HepG2 (cell line): ENCODE measurements around the gene SLC35F3.

Experiments used
- PHF5A ChIP-seq: IDR thresholded peaks from one replicate; pipeline ENCODE4 v1.6.1; 2018; ENCODE audit warnings: low read depth, missing genetic modification reagents; ENCODE audit not compliant: unreplicated experiment
- POLR2A ChIP-seq, 2 experiments: IDR thresholded peaks; 2 replicates each; pipeline ENCODE4 v1.6.1; 2011; ENCODE audit warnings: low read depth in 2 of 2, low read length in 2 of 2, mild to moderate bottlenecking in 1 of 2, moderate library complexity in 1 of 2; ENCODE audit not compliant: insufficient read depth in 1 of 2
- ZNF326 ChIP-seq: sonication (generic); formaldehyde crosslinking; IDR thresholded peaks from 2 replicates; pipeline ENCODE4 v1.4.0; 2020; ENCODE audit warnings: missing genetic modification reagents, borderline replicate concordance
- TF ChIP-seq, protein P1 (sequence below), 2 experiments: IDR thresholded peaks; 2 replicates each; pipeline ENCODE4 v1.6.1; 2011 to 2012; ENCODE audit warnings: low read length in 2 of 2, borderline replicate concordance in 1 of 2, low read depth in 1 of 2, mild to moderate bottlenecking in 1 of 2, moderate library complexity in 1 of 2

DNA sequence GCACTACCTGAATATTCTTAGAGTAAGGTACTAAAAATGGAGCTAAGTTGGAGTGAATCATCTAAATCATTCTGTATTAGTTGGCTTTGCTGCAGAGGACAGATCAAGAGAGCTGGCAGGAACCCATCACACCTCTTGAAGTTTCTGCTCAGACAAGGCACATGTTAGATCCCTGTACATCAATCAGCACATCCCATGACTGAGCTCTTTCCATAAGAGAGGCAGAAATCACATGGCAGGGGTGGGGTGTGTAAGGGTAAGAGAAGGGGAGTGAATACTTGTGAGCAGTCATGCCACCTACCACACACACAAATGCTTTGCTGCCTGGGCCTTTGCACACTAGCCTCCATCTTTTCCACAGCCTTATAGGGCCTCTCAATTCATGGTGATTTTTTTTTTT, 214.4 kb downstream of the SLC35F3 start:
- TF ChIP-seq POLR2A (IDR thresholded peaks at IDR 0.05; ENCODE audit: insufficient read depth in 1 of 2, low read depth in 2 of 2, low read length in 2 of 2) (no peak), ZNF326 (CRISPR knock-in tag) (no peak), PHF5A (no peak)
- TF ChIP-seq, protein P1, sequence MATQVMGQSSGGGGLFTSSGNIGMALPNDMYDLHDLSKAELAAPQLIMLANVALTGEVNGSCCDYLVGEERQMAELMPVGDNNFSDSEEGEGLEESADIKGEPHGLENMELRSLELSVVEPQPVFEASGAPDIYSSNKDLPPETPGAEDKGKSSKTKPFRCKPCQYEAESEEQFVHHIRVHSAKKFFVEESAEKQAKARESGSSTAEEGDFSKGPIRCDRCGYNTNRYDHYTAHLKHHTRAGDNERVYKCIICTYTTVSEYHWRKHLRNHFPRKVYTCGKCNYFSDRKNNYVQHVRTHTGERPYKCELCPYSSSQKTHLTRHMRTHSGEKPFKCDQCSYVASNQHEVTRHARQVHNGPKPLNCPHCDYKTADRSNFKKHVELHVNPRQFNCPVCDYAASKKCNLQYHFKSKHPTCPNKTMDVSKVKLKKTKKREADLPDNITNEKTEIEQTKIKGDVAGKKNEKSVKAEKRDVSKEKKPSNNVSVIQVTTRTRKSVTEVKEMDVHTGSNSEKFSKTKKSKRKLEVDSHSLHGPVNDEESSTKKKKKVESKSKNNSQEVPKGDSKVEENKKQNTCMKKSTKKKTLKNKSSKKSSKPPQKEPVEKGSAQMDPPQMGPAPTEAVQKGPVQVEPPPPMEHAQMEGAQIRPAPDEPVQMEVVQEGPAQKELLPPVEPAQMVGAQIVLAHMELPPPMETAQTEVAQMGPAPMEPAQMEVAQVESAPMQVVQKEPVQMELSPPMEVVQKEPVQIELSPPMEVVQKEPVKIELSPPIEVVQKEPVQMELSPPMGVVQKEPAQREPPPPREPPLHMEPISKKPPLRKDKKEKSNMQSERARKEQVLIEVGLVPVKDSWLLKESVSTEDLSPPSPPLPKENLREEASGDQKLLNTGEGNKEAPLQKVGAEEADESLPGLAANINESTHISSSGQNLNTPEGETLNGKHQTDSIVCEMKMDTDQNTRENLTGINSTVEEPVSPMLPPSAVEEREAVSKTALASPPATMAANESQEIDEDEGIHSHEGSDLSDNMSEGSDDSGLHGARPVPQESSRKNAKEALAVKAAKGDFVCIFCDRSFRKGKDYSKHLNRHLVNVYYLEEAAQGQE (IDR thresholded peaks at IDR 0.05; ENCODE audit: borderline replicate concordance in 1 of 2, low read depth in 1 of 2, low read length in 2 of 2): no peak
